MM.1S (cell line): ENCODE measurements around the gene GNAT1.

Experiments used
- DNase-seq: peaks from one replicate; pipeline ENCODE4 v3.0.0-alpha.2; 2015
- H2AFZ ChIP-seq: fragments of 300-600 bp; sonication (generic); 2 replicates; pipeline ENCODE4 v1.6.0; 2016; ENCODE audit warnings: antibody characterized with exemption, low read length
- H3F3A ChIP-seq: fragments of 300-600 bp; sonication (generic); 2 replicates; pipeline ENCODE4 v1.6.1; 2016; ENCODE audit warnings: mild to moderate bottlenecking, antibody characterized with exemption, low read length, moderate library complexity, mixed read lengths; ENCODE audit not compliant: insufficient read depth
- H3K27ac ChIP-seq: fragments of 300-600 bp; sonication (generic); 2 replicates; pipeline ENCODE4 v1.5.1; 2016; ENCODE audit warnings: mild to moderate bottlenecking, low read length
- H3K27me3 ChIP-seq: fragments of 300-600 bp; sonication (generic); replicated peaks from 2 replicates; pipeline ENCODE4 v1.6.0; 2016; ENCODE audit warnings: low read length; ENCODE audit not compliant: insufficient read depth
- H3K36me3 ChIP-seq: fragments of 300-600 bp; sonication (generic); replicated peaks from 2 replicates; pipeline ENCODE4 v1.6.1; 2016; ENCODE audit warnings: mild to moderate bottlenecking, low read length, mixed read lengths; ENCODE audit not compliant: insufficient read depth
- H3K4me1 ChIP-seq: fragments of 300-600 bp; sonication (generic); 2 replicates; pipeline ENCODE4 v1.6.1; 2016; ENCODE audit warnings: low read length, mixed read lengths
- H3K4me2 ChIP-seq: fragments of 300-600 bp; sonication (generic); 2 replicates; pipeline ENCODE4 v1.6.0; 2016; ENCODE audit warnings: low read depth, low read length
- H3K4me3 ChIP-seq: fragments of 300-600 bp; sonication (generic); 2 replicates; pipeline ENCODE4 v1.5.1; 2016; ENCODE audit warnings: low read length, mixed read lengths
- H3K79me2 ChIP-seq: fragments of 300-600 bp; sonication (generic); 2 replicates; pipeline ENCODE4 v1.6.1; 2016; ENCODE audit warnings: mixed run types, low read length, mixed read lengths
- H3K9ac ChIP-seq: fragments of 300-600 bp; sonication (generic); 2 replicates; pipeline ENCODE4 v1.6.1; 2016; ENCODE audit warnings: low read length, mixed read lengths
- H3K9me2 ChIP-seq: fragments of 300-600 bp; sonication (generic); replicated peaks from 2 replicates; pipeline ENCODE4 v1.6.1; 2016; ENCODE audit warnings: mild to moderate bottlenecking, low read length, mixed read lengths; ENCODE audit not compliant: insufficient read depth
- H3K9me3 ChIP-seq: fragments of 300-600 bp; sonication (generic); replicated peaks from 2 replicates; pipeline ENCODE4 v1.6.1; 2016; ENCODE audit warnings: mild to moderate bottlenecking, low read length, mixed read lengths; ENCODE audit not compliant: insufficient read depth
- H4K20me1 ChIP-seq: fragments of 300-600 bp; sonication (generic); 2 replicates; pipeline ENCODE4 v1.6.1; 2016; ENCODE audit warnings: mild to moderate bottlenecking, low read length, moderate library complexity, mixed read lengths; ENCODE audit not compliant: insufficient read depth
- EZH2 ChIP-seq: fragments of 300-600 bp; sonication (generic); optimal IDR thresholded peaks from 2 replicates; pipeline ENCODE3; 2017; ENCODE audit warnings: low read depth, mild to moderate bottlenecking, antibody characterized with exemption, low read length, mixed read lengths
- EZH2phosphoT487 ChIP-seq: fragments of 300-600 bp; sonication (generic); IDR thresholded peaks from 2 replicates; pipeline ENCODE4 v1.6.1; 2018; ENCODE audit warnings: antibody characterized with exemption, low read length
- TF ChIP-seq, protein P1 (sequence below): fragments of 300-600 bp; sonication (generic); IDR thresholded peaks from 2 replicates; pipeline ENCODE4 v1.5.1; 2016; ENCODE audit warnings: antibody characterized with exemption, low read length, mixed read lengths

The GNAT1 gene

GRCh38 chr3:50163572-50164455 lies 27.6 kb upstream of the GNAT1 start:
- Histone ChIP-seq H3K4me2 (no peak overlapping the region), H3K9ac (no peak overlapping the region), H3K4me3 (no peak overlapping the region), H3K4me1 (no peaks in the 10 kb centered on the region), H4K20me1 (no peaks in the 10 kb centered on the region), H3K27me3 (peaks cover 75% of the 10 kb centered on the region), H3K9me2 (no peaks in the 10 kb centered on the region), H3F3A (no peaks in the 10 kb centered on the region), H2AFZ (no peak overlapping the region), H3K27ac (no peak overlapping the region), H3K9me3 (no peaks in the 10 kb centered on the region), H3K36me3 (no peaks in the 10 kb centered on the region), H3K79me2 (no peaks in the 10 kb centered on the region)
- DNase-seq, result no peak
- no peak for TF ChIP-seq EZH2
- TF ChIP-seq, protein P1, sequence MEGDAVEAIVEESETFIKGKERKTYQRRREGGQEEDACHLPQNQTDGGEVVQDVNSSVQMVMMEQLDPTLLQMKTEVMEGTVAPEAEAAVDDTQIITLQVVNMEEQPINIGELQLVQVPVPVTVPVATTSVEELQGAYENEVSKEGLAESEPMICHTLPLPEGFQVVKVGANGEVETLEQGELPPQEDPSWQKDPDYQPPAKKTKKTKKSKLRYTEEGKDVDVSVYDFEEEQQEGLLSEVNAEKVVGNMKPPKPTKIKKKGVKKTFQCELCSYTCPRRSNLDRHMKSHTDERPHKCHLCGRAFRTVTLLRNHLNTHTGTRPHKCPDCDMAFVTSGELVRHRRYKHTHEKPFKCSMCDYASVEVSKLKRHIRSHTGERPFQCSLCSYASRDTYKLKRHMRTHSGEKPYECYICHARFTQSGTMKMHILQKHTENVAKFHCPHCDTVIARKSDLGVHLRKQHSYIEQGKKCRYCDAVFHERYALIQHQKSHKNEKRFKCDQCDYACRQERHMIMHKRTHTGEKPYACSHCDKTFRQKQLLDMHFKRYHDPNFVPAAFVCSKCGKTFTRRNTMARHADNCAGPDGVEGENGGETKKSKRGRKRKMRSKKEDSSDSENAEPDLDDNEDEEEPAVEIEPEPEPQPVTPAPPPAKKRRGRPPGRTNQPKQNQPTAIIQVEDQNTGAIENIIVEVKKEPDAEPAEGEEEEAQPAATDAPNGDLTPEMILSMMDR, result no peak
- TF ChIP-seq EZH2phosphoT487, result no peak

- Histone ChIP-seq H3K9me3 (no peaks in the 10 kb centered on the region), H3K27me3 (peaks cover 75% of the 10 kb centered on the region), H3F3A (no peaks in the 10 kb centered on the region), H3K4me1 (no peaks in the 10 kb centered on the region), H2AFZ (no peak overlapping the region), H3K79me2 (no peaks in the 10 kb centered on the region), H3K36me3 (no peaks in the 10 kb centered on the region), H3K27ac (no peak overlapping the region), H3K9me2 (no peaks in the 10 kb centered on the region), H3K4me2 (no peak overlapping the region), H4K20me1 (no peaks in the 10 kb centered on the region), H3K9ac (no peak overlapping the region), H3K4me3 (no peak overlapping the region)
- TF ChIP-seq, protein P1, result no peak
- TF ChIP-seq EZH2, result no peak
- no peak for TF ChIP-seq EZH2phosphoT487
- DNase-seq, result no peak
These were observed 26.9 kb upstream of the GNAT1 start for GRCh38 chr3:50164481-50164880.

GRCh38 chr3:50164984-50165909 lies 26.2 kb upstream of the GNAT1 start:
- H3F3A ChIP-seq, result no peaks in the 10 kb centered on the region
- no peak overlapping the region for H2AFZ ChIP-seq
- TF ChIP-seq, protein P1, result no peak
- no peak for TF ChIP-seq EZH2
- no peak for TF ChIP-seq EZH2phosphoT487
- H3K9me3 ChIP-seq, result no peaks in the 10 kb centered on the region
- H3K4me2 ChIP-seq, result no peak overlapping the region
- no peaks in the 10 kb centered on the region for H3K4me1 ChIP-seq
- H3K36me3 ChIP-seq, result no peaks in the 10 kb centered on the region
- no peaks in the 10 kb centered on the region for H4K20me1 ChIP-seq
- H3K9ac ChIP-seq, result no peak overlapping the region
- H3K27me3 ChIP-seq, result peaks cover 74% of the 10 kb centered on the region
- no peak overlapping the region for H3K27ac ChIP-seq
- no peak for DNase-seq
- H3K9me2 ChIP-seq, result no peaks in the 10 kb centered on the region
- H3K4me3 ChIP-seq, result no peak overlapping the region
- H3K79me2 ChIP-seq, result no peaks in the 10 kb centered on the region
